ENCODE measurements around the gene IDH2. TPM values are rescaled to one million over a fixed set of nuclear protein-coding genes. Genes with fewer than 3 reads are reported as not detected.

IDH2 gene
- polyA plus RNA-seq, 1 experiment: 84.2 TPM

- H3K27me3 ChIP-seq (ENCODE audit: control insufficient read depth, insufficient read depth, low read length): no peaks in the 10 kb centered on the region
- no peak overlapping the region for H3K4me3 ChIP-seq (ENCODE audit: low read depth, low read length)
- CTCF ChIA-PET: no interaction called here
- POLR2A ChIA-PET: no interaction called here
- no peak for TF ChIP-seq CTCF (IDR thresholded peaks at IDR 0.05; ENCODE audit: low read depth, low read length)
- no peak for DNase-seq (ENCODE audit: low read depth, low spot score)
- no peaks in the 10 kb centered on the region; the same call in 1 of the 2 replicates for H3K9me3 ChIP-seq (ENCODE audit: control insufficient read depth, insufficient read depth, low read length)
- no peak overlapping the region for H3K27ac ChIP-seq (ENCODE audit: low read depth, low read length)
Measured at GRCh38 chr15:90090226-90090848, 11.9 kb downstream of the IDH2 start.

DNA sequence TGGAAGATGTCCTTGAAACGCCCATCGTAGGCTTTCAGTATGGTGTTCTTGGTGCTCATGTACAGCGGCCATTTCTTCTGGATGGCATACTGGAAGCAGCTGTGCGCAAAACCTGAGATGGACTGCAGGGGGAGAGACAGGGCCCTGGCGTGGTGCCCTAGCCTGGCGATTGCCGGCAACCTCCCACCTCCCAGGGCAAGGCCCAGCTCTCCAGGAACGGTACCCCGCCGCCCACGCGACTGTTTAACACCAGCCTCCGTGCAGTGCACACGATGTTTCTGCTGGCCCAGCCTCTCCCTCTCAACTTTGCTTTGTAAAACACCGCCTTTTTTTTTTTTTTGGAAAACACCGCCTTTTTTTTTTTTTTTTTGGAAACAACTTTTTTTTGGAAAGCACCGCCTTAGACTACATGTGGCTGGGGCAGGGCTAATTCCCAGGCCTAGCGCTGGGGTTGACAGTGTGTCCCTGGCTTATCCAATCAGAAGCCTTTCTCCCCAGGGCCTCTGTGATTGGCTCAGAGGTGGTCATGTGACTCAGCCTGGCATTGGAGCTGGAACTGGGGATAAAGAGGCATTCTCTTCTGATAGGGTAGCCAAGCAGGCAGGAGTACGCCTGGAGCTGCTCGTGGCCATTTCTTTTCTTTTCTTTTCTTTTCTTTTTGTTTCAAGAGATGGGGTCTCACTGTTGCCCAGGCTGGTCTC is 14.7 kb downstream of the IDH2 start:
- H3K27me3 ChIP-seq (ENCODE audit: control insufficient read depth, insufficient read depth, low read length): no peaks in the 10 kb centered on the region
- ChIA-PET CTCF (interaction anchor here (0.6 to 2.5 kb wide), 5 partner anchors 7 to 194 kb away, joined by 3 to 12 read pairs (median 3); partner anchors contain the start of gene AP3S2), POLR2A (interaction anchor here (0.6 kb wide), 1 partner anchor 11 kb away, joined by 8 read pairs; no protein-coding TSS in a partner anchor)
- TF ChIP-seq CTCF (IDR thresholded peaks at IDR 0.05; ENCODE audit: low read depth, low read length): peak; percentile 31; the same call in 1 of the 2 replicates
- no peak overlapping the region for H3K4me3 ChIP-seq (ENCODE audit: low read depth, low read length)
- no peak overlapping the region for H3K27ac ChIP-seq (ENCODE audit: low read depth, low read length)
- no peak for DNase-seq (ENCODE audit: low read depth, low spot score)
- H3K9me3 ChIP-seq (ENCODE audit: control insufficient read depth, insufficient read depth, low read length): no peaks in the 10 kb centered on the region; the same call in 1 of the 2 replicates

GRCh38 chr15:90086868-90087268 is 15.4 kb downstream of the IDH2 start:
- ChIA-PET POLR2A (no interaction called here), CTCF (interaction anchor here (1.1 to 2.3 kb wide), 3 partner anchors 13 to 188 kb away, joined by 3 to 12 read pairs (median 4); no protein-coding TSS in a partner anchor)
- no peaks in the 10 kb centered on the region for H3K27me3 ChIP-seq (ENCODE audit: control insufficient read depth, insufficient read depth, low read length)
- TF ChIP-seq CTCF (IDR thresholded peaks at IDR 0.05; ENCODE audit: low read depth, low read length): peak; percentile 70
- H3K9me3 ChIP-seq (ENCODE audit: control insufficient read depth, insufficient read depth, low read length): no peaks in the 10 kb centered on the region; the same call in 1 of the 2 replicates
- no peak for DNase-seq (ENCODE audit: low read depth, low spot score)
- H3K27ac ChIP-seq (ENCODE audit: low read depth, low read length): no peak overlapping the region
- H3K4me3 ChIP-seq (ENCODE audit: low read depth, low read length): no peak overlapping the region

DNA sequence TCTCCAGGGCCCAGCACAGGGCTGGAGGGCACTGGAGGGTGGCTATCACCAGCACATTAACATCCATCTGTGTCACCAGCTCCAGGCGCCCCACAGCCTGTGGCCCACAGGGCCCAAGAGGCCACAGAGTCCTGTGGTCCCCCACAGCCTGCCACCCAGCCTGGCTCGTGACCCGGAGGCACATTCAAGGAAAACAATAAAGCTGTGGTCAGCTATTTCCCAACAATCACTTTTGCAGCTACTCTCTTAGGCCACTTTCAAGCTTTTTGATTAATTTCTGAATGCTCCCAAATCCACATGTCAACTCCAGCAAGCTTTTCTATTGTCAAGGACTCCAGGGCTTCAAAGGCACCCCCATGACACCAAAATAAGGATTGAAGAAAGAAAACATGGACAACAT is 16.7 kb downstream of the IDH2 start:
- H3K27me3 ChIP-seq (ENCODE audit: control insufficient read depth, insufficient read depth, low read length): no peaks in the 10 kb centered on the region
- no peak for DNase-seq (ENCODE audit: low read depth, low spot score)
- no peaks in the 10 kb centered on the region; the same call in 1 of the 2 replicates for H3K9me3 ChIP-seq (ENCODE audit: control insufficient read depth, insufficient read depth, low read length)
- H3K4me3 ChIP-seq (ENCODE audit: low read depth, low read length): no peak overlapping the region
- no peak overlapping the region for H3K27ac ChIP-seq (ENCODE audit: low read depth, low read length)
- ChIA-PET CTCF (interaction anchor here (0.8 to 2.3 kb wide), 5 partner anchors 11 to 197 kb away, joined by 3 to 12 read pairs (median 3); no protein-coding TSS in a partner anchor), POLR2A (no interaction called here)
- TF ChIP-seq CTCF (IDR thresholded peaks at IDR 0.05; ENCODE audit: low read depth, low read length): no peak

Measured in AG04450 (cell line).